RWPE1 (cell line): ENCODE data around the gene SLC24A1.

ENCODE experiments used
- CTCF ChIA-PET: fragments of 350-600 bp; sonication (Branson Sonifier 250); formaldehyde crosslinking; extraction: SDS; loops from one replicate; lab custom pipeline; 2021; lab: Yijun Ruan, JAX
- POLR2A ChIA-PET: fragments of 400-600 bp; formaldehyde crosslinking; extraction: SDS; loops from one replicate; lab custom pipeline; 2020; ENCODE audit warnings: antibody characterized with exemption; ENCODE audit not compliant: low non-redundant PET; lab: Yijun Ruan, JAX
- DNase-seq: peaks from one replicate; pipeline ENCODE4 v3.0.0; 2012; ENCODE audit warnings: low spot score
- H3K27ac ChIP-seq: fragments of 450-650 bp; 2 replicates; pipeline ENCODE4 v1.5.1; 2017
- TF ChIP-seq, protein P1 (sequence below): fragments of 450-650 bp; conservative IDR thresholded peaks from 2 replicates; pipeline ENCODE4 v1.5.1; 2017; ENCODE audit warnings: low read depth, mild to moderate bottlenecking

Gene SLC24A1

GRCh38 chr15:65660927-65661326, 39.2 kb downstream of the SLC24A1 start:
- CTCF ChIA-PET, result interaction anchor here (0.7 to 0.9 kb wide), 2 partner anchors 94 to 431 kb away, joined by 3 to 5 read pairs; no protein-coding TSS in a partner anchor
- no peak overlapping the region for H3K27ac ChIP-seq
- TF ChIP-seq, protein P1, sequence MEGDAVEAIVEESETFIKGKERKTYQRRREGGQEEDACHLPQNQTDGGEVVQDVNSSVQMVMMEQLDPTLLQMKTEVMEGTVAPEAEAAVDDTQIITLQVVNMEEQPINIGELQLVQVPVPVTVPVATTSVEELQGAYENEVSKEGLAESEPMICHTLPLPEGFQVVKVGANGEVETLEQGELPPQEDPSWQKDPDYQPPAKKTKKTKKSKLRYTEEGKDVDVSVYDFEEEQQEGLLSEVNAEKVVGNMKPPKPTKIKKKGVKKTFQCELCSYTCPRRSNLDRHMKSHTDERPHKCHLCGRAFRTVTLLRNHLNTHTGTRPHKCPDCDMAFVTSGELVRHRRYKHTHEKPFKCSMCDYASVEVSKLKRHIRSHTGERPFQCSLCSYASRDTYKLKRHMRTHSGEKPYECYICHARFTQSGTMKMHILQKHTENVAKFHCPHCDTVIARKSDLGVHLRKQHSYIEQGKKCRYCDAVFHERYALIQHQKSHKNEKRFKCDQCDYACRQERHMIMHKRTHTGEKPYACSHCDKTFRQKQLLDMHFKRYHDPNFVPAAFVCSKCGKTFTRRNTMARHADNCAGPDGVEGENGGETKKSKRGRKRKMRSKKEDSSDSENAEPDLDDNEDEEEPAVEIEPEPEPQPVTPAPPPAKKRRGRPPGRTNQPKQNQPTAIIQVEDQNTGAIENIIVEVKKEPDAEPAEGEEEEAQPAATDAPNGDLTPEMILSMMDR, result no peak
- POLR2A ChIA-PET, result no interaction called here
- no peak for DNase-seq

GRCh38 chr15:65663521-65663920, 41.8 kb downstream of the SLC24A1 start:
- CTCF ChIA-PET, result interaction anchor here (1.1 kb wide), 1 partner anchor 344 kb away, joined by 6 read pairs; no protein-coding TSS in a partner anchor
- no peak overlapping the region for H3K27ac ChIP-seq
- POLR2A ChIA-PET, result no interaction called here
- TF ChIP-seq, protein P1, result no peak
- DNase-seq, result no peak

DNA sequence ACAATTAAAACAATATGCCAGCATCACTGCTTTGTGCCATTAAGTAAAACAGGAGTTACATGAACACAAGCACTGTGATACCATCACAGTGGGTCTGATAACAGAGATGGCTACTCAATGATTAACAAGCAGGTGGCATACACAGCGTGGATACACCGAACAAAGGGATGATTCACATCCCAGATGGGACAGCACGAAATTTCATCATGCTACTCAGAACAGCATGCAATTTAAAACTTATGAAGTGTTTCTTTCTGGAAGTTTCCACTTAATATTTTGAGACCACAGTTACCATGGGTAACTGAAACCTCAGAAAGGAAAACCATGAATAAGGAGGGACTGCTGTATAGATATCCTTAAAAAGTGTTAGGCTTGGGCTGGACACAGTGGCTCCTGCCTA, 44.5 kb downstream of the SLC24A1 start:
- DNase-seq, result no peak
- TF ChIP-seq, protein P1, result no peak
- H3K27ac ChIP-seq, result no peak overlapping the region
- ChIA-PET POLR2A (no interaction called here), CTCF (no interaction called here)

- no peak for DNase-seq
- CTCF ChIA-PET, result no interaction called here
- no peak overlapping the region for H3K27ac ChIP-seq
- POLR2A ChIA-PET, result no interaction called here
- TF ChIP-seq, protein P1, result no peak
Measured at GRCh38 chr15:65675551-65675950, 53.8 kb downstream of the SLC24A1 start.

- ChIA-PET POLR2A (no interaction called here), CTCF (no interaction called here)
- no peak overlapping the region for H3K27ac ChIP-seq
- TF ChIP-seq, protein P1, result no peak
- DNase-seq, result no peak
Measured at GRCh38 chr15:65676123-65676522, 54.4 kb downstream of the SLC24A1 start.

GRCh38 chr15:65680544-65680943, 58.8 kb downstream of the SLC24A1 start:
- DNase-seq, result no peak
- TF ChIP-seq, protein P1, result no peak
- POLR2A ChIA-PET, result no interaction called here
- no peak overlapping the region for H3K27ac ChIP-seq
- CTCF ChIA-PET, result no interaction called here

GRCh38 chr15:65682404-65682911, 60.7 kb downstream of the SLC24A1 start:
- TF ChIP-seq, protein P1, result no peak
- POLR2A ChIA-PET, result no interaction called here
- CTCF ChIA-PET, result no interaction called here
- DNase-seq, result no peak
- no peak overlapping the region for H3K27ac ChIP-seq
